ENCODE measurements around the gene CCL16. TPM values are rescaled to one million over a fixed set of nuclear protein-coding genes. Genes with fewer than 3 reads are reported as not detected.

The CCL16 gene
- total RNA-seq, 2 experiments from 2014 or later: not detected

GRCh38 chr17:35984140-35984539 lies 2.8 kb upstream of the CCL16 start:
- peaks cover 5% of the 10 kb centered on the region for H3K9me3 Mint-ChIP-seq (ENCODE audit: insufficient read depth)
- ChIA-PET CTCF (interaction anchor here (3.8 to 11.9 kb wide), 3 partner anchors 8 to 164 kb away, joined by 19 to 174 read pairs (median 20); no protein-coding TSS in a partner anchor), POLR2A (no interaction called here)
- ATAC-seq (no peak), DNase-seq (no peak)
- H3K27ac Mint-ChIP-seq: no peak overlapping the region
- no peaks in the 10 kb centered on the region for H3K36me3 Mint-ChIP-seq (ENCODE audit: low read depth)
- peaks cover 5% of the 10 kb centered on the region for H3K27me3 Mint-ChIP-seq (ENCODE audit: low read depth)
- H3K4me3 Mint-ChIP-seq: no peak overlapping the region
- H3K4me1 Mint-ChIP-seq (ENCODE audit: low read depth): no peaks in the 10 kb centered on the region

- Mint-ChIP-seq H3K36me3 (ENCODE audit: low read depth) (no peaks in the 10 kb centered on the region), H3K4me1 (ENCODE audit: low read depth) (no peaks in the 10 kb centered on the region), H3K9me3 (ENCODE audit: insufficient read depth) (no peaks in the 10 kb centered on the region), H3K4me3 (no peak overlapping the region), H3K27me3 (ENCODE audit: low read depth) (peaks cover 7% of the 10 kb centered on the region), H3K27ac (no peak overlapping the region)
- ChIA-PET CTCF (interaction anchor here (0.7 to 11.9 kb wide), 6 partner anchors 12 to 165 kb away, joined by 3 to 174 read pairs (median 9); no protein-coding TSS in a partner anchor), POLR2A (no interaction called here)
- ATAC-seq (no peak), DNase-seq (no peak)
Measured at GRCh38 chr17:35982409-35983191, 1.3 kb upstream of the CCL16 start.

GRCh38 chr17:35981908-35982330 lies 622 bp upstream of the CCL16 start:
- POLR2A ChIA-PET: interaction anchor here (0.5 kb wide), 1 partner anchor 20 kb away, joined by 3 read pairs; no protein-coding TSS in a partner anchor

GRCh38 chr17:35978346-35978745 lies 3.0 kb downstream of the CCL16 start:
- ChIA-PET CTCF (interaction anchor here (1.5 to 11.9 kb wide), 3 partner anchors 10 to 170 kb away, joined by 4 to 174 read pairs (median 9); no protein-coding TSS in a partner anchor), POLR2A (no interaction called here)
- DNase-seq: no peak
- no peaks in the 10 kb centered on the region for H3K36me3 Mint-ChIP-seq (ENCODE audit: low read depth)
- H3K4me3 Mint-ChIP-seq: no peak overlapping the region
- H3K27ac Mint-ChIP-seq: no peak overlapping the region
- no peak for ATAC-seq
- peaks cover 6% of the 10 kb centered on the region for H3K27me3 Mint-ChIP-seq (ENCODE audit: low read depth)
- no peaks in the 10 kb centered on the region for H3K4me1 Mint-ChIP-seq (ENCODE audit: low read depth)
- no peaks in the 10 kb centered on the region for H3K9me3 Mint-ChIP-seq (ENCODE audit: insufficient read depth)

More at GRCh38 chr17:35981908-35982330, 622 bp upstream of the CCL16 start:
- H3K27ac Mint-ChIP-seq: no peak overlapping the region
- CTCF ChIA-PET: interaction anchor here (1.1 to 11.9 kb wide), 5 partner anchors 12 to 166 kb away, joined by 5 to 174 read pairs (median 13); no protein-coding TSS in a partner anchor
- H3K4me1 Mint-ChIP-seq (ENCODE audit: low read depth): no peaks in the 10 kb centered on the region
- no peaks in the 10 kb centered on the region for H3K36me3 Mint-ChIP-seq (ENCODE audit: low read depth)
- peaks cover 7% of the 10 kb centered on the region for H3K27me3 Mint-ChIP-seq (ENCODE audit: low read depth)
- no peak overlapping the region for H3K4me3 Mint-ChIP-seq
- no peak for DNase-seq
- ATAC-seq: no peak
- no peaks in the 10 kb centered on the region for H3K9me3 Mint-ChIP-seq (ENCODE audit: insufficient read depth)

GRCh38 chr17:35977509-35977908 lies 3.8 kb downstream of the CCL16 start:
- Mint-ChIP-seq H3K4me1 (ENCODE audit: low read depth) (no peaks in the 10 kb centered on the region), H3K9me3 (ENCODE audit: insufficient read depth) (no peaks in the 10 kb centered on the region), H3K27me3 (ENCODE audit: low read depth) (peaks cover 6% of the 10 kb centered on the region), H3K27ac (no peak overlapping the region), H3K4me3 (no peak overlapping the region), H3K36me3 (ENCODE audit: low read depth) (no peaks in the 10 kb centered on the region)
- no peak for ATAC-seq
- ChIA-PET POLR2A (no interaction called here), CTCF (interaction anchor here (1.5 to 11.9 kb wide), 6 partner anchors 9 to 170 kb away, joined by 4 to 174 read pairs (median 14); partner anchors contain the start of gene CCL14)
- no peak for DNase-seq

- Mint-ChIP-seq H3K27ac (no peak overlapping the region), H3K9me3 (ENCODE audit: insufficient read depth) (no peaks in the 10 kb centered on the region), H3K4me3 (no peak overlapping the region), H3K36me3 (ENCODE audit: low read depth) (no peaks in the 10 kb centered on the region), H3K27me3 (ENCODE audit: low read depth) (peaks cover 6% of the 10 kb centered on the region), H3K4me1 (ENCODE audit: low read depth) (peaks cover 7% of the 10 kb centered on the region)
- no peak for ATAC-seq
- no peak for DNase-seq
- ChIA-PET CTCF (interaction anchor here (1.2 to 11.9 kb wide), 2 partner anchors 22 to 174 kb away, joined by 3 to 174 read pairs; no protein-coding TSS in a partner anchor), POLR2A (no interaction called here)
Measured at GRCh38 chr17:35973333-35974260, 7.7 kb downstream of the CCL16 start.

- POLR2A ChIA-PET: no interaction called here
- DNase-seq (no peak), ATAC-seq (no peak)
- Mint-ChIP-seq H3K27me3 (ENCODE audit: low read depth) (peaks cover 7% of the 10 kb centered on the region), H3K36me3 (ENCODE audit: low read depth) (no peaks in the 10 kb centered on the region), H3K4me1 (ENCODE audit: low read depth) (peaks cover 7% of the 10 kb centered on the region), H3K4me3 (no peak overlapping the region), H3K27ac (no peak overlapping the region), H3K9me3 (ENCODE audit: insufficient read depth) (no peaks in the 10 kb centered on the region)
- CTCF ChIA-PET: interaction anchor here (1.2 to 11.9 kb wide), 2 partner anchors 23 to 175 kb away, joined by 3 to 174 read pairs; no protein-coding TSS in a partner anchor
Measured at GRCh38 chr17:35972945-35973332, 8.4 kb downstream of the CCL16 start.

- no peaks in the 10 kb centered on the region for H3K36me3 Mint-ChIP-seq (ENCODE audit: low read depth)
- ChIA-PET CTCF (interaction anchor here (5.2 to 11.9 kb wide), 2 partner anchors 175 kb away, joined by 119 to 174 read pairs; no protein-coding TSS in a partner anchor), POLR2A (no interaction called here)
- no peak overlapping the region for H3K27ac Mint-ChIP-seq
- peaks cover 7% of the 10 kb centered on the region for H3K27me3 Mint-ChIP-seq (ENCODE audit: low read depth)
- DNase-seq (no peak), ATAC-seq (no peak)
- peaks cover 7% of the 10 kb centered on the region for H3K4me1 Mint-ChIP-seq (ENCODE audit: low read depth)
- no peaks in the 10 kb centered on the region for H3K9me3 Mint-ChIP-seq (ENCODE audit: insufficient read depth)
- no peak overlapping the region for H3K4me3 Mint-ChIP-seq
Measured at GRCh38 chr17:35972535-35972934, 8.8 kb downstream of the CCL16 start.

GRCh38 chr17:35972066-35972465 lies 9.2 kb downstream of the CCL16 start:
- H3K4me3 Mint-ChIP-seq: no peak overlapping the region
- DNase-seq (no peak), ATAC-seq (no peak)
- H3K4me1 Mint-ChIP-seq (ENCODE audit: low read depth): peaks cover 7% of the 10 kb centered on the region
- H3K36me3 Mint-ChIP-seq (ENCODE audit: low read depth): no peaks in the 10 kb centered on the region
- H3K9me3 Mint-ChIP-seq (ENCODE audit: insufficient read depth): no peaks in the 10 kb centered on the region
- CTCF ChIA-PET: interaction anchor here (1.0 to 5.2 kb wide), 3 partner anchors 33 to 176 kb away, joined by 3 to 119 read pairs (median 45); no protein-coding TSS in a partner anchor
- no peak overlapping the region for H3K27ac Mint-ChIP-seq
- peaks cover 7% of the 10 kb centered on the region for H3K27me3 Mint-ChIP-seq (ENCODE audit: low read depth)
- POLR2A ChIA-PET: no interaction called here

- no peak overlapping the region for H3K27ac Mint-ChIP-seq
- peak; percentile 86 for DNase-seq
- ATAC-seq: peak; percentile 72
- no peak overlapping the region for H3K4me3 Mint-ChIP-seq
- ChIA-PET CTCF (interaction anchor here (0.5 to 5.2 kb wide), 45 partner anchors 8 to 260 kb away, joined by 3 to 119 read pairs (median 4); partner anchors contain the start of genes CCL16, HEATR9, LYZL6 and RDM1), POLR2A (interaction anchor here (0.6 to 1.0 kb wide), 4 partner anchors 11 to 197 kb away, joined by 3 to 5 read pairs (median 3); no protein-coding TSS in a partner anchor)
- H3K4me1 Mint-ChIP-seq (ENCODE audit: low read depth): peaks cover 7% of the 10 kb centered on the region
- peaks cover 6% of the 10 kb centered on the region for H3K27me3 Mint-ChIP-seq (ENCODE audit: low read depth)
- no peaks in the 10 kb centered on the region for H3K36me3 Mint-ChIP-seq (ENCODE audit: low read depth)
- H3K9me3 Mint-ChIP-seq (ENCODE audit: insufficient read depth): no peaks in the 10 kb centered on the region
Measured at GRCh38 chr17:35969558-35970380, 11.5 kb downstream of the CCL16 start.

Data from activated CD8-positive, alpha-beta T cell treated with anti-CD3 and anti-CD28 coated beads, Interleukin-2, amount 10 ng/mL, durations not matched to agents 7 days and 5 days (primary cell).